IPS-NIHi11 (cell line): ENCODE results near the gene AEBP2.

Experiments used
- DNase-seq: peaks from one replicate; pipeline ENCODE4 v3.0.0; 2012; ENCODE audit warnings: mixed read lengths, low spot score

AEBP2 gene

DNA sequence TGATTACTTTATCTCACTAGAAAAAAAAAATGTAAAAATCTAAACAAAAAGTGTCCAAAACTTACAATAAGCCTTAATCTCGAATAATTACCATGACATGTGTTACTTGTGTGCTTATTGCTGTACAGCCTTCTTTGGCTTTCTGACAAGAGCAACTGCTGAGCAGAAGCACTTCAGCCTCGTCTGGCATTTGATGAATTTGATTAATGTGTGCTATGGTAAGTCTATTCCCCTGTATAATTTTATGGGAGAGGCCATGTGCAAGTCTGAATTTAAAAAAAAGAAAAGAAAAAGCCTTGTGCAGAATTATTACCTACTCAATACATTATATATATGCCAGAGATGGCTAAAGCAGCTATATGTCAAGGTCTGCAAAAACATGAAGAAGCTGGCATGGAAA is 113.9 kb downstream of the AEBP2 start:
- DNase-seq: no peak

GRCh38 chr12:19561411-19561961 is 122.2 kb downstream of the AEBP2 start:
- no peak for DNase-seq
